HG03139 (cell line): ENCODE results near the gene PTPN4.
A peak's percentile ranks its signal among the peaks of the same experiment; 100 is the strongest.

Experiments
- ATAC-seq: cut with Tn5 transposase; IDR thresholded peaks from one replicate; pipeline ENCODE4 v1.9.1; 2021; ENCODE audit not compliant: unreplicated experiment

Gene PTPN4

DNA sequence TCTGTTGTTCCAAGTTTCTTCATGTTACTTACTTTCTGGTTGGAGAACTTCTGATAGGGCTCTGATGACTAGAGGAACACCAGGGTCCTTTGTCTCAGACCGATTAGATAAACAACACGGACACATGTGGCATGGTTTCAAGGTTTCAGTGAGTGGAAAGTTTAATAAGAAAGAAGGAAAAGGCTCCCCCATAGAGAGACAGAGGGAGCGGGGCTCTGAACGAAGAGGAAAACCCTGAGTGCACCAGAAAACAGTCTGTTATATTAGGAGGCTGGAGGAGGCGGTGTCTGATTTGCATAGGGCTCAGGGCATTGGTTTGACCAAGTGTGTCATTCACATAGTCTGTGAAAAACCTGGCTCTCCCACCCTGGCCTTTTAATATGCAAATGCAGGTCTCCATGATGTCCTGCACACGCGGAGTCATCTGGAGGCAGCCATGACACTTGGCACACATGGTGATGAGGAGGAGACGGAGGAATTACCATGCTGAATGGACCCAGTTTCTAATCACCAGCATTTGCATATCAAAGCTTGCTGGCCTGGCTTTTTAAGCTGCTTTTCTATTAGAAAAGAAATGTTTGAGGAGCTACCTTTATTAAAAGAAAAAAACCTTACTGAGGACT, 94.2 kb downstream of the PTPN4 start:
- ATAC-seq, result no peak

DNA sequence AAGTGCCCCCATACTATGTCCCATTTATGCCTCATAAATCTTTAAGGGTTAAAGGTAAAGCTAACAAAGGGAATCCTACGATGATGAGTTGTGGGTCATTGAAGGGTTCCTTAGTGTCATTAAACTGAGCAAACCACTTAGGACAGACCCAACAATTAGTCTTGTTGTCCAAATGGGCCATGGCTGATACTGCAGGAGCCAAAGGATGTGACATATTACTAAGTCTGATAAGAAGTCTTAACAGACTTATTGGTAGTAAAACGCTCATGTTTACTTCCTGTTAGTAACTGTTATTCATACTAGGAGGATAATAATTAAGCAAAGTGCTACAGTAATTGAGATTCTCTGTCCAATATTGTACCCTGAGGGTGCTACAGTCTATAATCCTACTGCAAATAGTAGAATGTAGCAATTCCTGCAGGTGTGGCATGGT, 96.8 kb downstream of the PTPN4 start:
- no peak for ATAC-seq

DNA sequence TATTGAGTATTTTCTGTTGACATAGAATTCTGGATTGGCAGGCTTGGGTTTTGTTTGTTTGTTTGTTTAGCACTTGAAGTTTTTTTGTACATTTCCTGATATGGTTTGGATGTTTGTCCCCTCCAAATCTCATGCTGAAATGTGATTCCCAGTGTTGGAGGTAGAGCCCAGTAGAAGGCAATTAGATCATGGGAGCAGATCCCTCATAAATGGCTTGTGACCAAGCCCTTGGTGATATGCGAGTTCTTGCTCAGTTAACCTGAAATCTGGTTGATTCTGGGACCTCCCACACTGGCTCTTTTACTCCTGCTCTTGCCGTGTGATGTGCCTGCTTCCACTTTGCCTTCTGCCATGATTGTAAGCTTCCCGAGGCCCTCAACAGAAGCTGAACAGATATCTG, 98.0 kb downstream of the PTPN4 start:
- ATAC-seq, result no peak

DNA sequence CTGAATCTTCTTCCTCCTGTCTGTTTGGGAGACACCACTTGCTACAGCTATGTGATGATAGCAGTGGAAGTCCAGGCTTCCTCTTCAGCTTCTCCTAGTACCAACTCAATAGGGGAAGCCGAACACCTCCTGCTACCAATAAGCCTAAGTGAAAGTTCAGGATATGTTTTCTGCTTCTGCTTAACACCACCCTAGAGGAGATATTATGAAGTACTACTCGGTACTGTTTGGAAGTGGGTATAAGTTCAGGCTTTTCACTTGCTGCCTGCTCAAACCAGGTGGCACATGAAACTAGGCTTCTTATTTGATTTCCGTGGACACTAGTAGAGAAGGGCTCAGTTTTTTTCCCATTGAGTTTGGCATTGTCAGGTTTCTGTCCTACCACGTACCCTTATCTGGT, 99.8 kb downstream of the PTPN4 start:
- no peak for ATAC-seq

DNA sequence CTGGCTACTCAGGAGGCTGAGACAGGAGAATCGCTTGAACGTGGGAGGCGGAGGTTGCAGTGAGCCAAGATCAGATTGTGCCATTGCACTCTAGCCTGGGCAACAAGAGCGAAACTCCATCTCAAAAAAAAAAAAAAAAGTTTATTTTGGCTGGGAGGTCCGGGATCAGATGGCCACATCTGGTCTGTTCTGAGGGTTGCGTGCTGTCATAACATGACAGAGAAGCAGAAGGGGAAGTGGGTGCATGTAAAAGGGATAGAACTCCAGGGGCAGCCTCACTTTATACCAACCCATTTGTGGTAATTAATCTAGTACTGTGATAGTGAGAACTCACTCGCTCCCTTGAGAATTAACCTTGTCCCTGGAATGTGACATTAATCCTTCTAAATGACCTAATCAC, 101.2 kb downstream of the PTPN4 start:
- no peak for ATAC-seq

DNA sequence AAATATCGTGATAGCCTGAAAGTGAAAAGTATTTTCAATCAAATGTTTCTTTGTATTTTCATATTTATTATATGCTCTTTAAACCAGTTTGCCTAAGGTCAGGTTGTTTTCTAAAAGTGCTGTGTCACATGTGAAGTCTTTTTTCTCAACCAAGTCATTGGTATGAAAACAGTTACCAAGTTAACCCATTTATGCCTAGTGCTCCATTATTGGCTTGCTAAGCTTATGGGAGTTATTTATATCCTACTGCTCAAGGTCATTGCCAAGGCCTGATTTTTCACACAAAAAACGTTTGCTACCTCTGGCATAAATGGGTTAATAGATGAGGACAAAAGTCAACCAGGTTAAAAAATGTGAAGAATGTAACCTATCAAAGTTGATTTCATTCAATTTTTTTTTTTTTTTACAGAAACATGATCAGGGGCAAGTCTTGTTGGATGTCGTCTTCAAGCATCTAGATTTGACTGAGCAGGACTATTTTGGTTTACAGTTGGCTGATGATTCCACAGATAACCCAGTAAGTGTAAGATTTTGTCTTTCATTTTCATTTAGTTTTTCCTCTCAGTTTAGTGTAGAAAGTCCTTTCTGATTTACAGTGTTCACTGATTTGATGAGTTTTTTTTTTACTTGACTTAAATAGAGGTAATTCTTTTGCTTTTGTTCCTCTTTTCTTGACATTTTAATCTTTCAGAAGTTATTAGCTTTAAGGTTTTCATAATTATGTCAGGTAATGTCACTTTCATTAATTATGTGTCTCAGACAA, 102.6 kb downstream of the PTPN4 start:
- ATAC-seq, result peak; percentile 72

DNA sequence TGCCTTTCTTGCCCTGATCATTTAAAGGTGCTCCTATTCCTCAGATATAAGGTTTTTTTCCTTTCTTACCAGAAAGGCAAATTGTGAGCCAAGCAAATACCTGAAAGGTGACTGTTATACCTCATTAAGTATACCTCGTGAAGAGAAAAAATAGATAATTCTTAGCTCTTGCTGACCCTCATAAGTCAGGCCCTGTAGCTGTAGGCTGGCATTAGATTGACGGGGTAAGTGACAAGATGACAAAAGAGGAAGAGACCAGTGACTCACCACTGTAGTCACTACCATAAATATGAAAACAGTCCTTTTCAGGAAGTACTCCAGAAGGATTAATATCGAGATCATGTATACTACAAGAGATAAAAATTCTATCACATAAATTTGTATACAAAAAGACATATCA, 104.6 kb downstream of the PTPN4 start:
- ATAC-seq, result no peak

DNA sequence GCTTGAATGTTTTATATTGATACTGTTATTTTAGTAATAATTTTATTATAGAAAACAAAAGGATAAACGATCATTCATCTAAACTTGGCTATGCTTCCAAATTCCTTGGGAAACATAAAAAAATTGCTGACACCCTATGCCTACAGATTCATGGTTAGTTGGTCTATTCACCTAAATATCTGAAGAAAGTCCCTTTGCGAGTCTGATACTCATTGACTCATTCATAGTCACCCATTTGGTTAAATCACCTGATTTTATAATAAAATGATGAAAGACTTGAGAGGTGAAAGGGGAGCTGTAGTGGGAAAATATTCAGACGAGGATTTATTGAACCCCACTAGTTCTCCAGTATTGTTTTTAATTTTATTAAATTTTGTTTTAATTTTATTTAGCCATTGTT, 112.0 kb downstream of the PTPN4 start:
- ATAC-seq, result no peak

DNA sequence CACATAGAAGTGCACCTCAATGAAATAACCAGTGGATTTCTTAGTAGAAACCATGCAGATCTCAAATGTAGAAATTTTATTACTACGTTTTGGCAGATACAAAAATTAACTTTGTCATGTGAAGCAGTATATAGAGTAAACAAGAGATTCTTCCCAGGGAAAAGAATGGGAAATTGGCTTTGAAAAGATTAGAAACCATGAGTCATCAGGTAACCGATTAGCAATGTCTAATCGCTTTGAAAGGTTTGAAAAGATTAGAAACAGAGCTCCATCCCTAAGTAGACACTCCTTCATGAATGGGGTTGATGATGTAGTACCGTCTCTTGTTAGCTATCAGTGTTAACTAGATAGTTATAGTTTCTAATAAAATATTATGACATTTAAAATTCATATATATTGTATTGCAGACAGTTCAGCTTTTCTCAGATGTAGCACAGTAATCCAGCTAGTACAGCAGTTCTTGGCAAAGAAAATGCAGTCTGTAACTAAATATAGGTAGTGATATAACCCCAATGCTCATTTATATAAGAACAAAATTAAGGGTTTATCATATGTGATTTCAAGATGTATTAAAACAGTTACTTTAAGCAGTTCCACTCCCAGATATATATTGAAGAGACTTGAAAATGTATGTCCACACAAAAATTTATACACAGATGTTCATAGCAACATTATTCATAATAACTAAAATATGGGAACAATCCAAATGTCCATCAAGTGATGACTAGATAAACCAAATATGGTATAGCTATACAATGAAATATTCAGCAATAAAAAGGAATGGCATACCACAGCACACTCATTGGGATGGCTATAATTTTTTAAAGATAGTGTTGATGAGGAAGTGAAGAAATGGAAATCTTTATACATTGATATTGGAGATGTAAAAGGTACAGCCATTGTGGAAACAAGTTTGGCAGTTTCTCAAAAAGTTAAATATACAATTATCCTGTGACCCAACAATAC, 113.9 kb downstream of the PTPN4 start:
- ATAC-seq, result no peak

DNA sequence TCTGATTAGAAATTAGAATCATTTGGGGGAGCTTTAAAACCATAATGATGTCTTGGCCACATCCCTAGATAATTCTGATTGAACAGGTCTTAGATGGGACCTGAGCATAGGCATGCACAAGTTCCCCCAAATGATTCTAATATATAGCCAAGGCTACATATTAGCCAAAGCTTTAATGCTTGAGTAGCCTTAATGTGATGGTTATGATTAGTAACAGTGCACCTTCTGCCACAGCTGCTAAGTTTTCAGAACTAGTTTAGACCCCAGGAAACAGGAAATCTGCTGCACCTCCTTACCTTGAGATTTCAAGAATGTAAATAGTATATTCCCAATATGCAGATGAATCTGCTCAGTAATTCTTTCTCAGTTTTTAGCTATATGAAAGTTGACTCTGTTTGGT, 119.8 kb downstream of the PTPN4 start:
- peak; percentile 88 for ATAC-seq

DNA sequence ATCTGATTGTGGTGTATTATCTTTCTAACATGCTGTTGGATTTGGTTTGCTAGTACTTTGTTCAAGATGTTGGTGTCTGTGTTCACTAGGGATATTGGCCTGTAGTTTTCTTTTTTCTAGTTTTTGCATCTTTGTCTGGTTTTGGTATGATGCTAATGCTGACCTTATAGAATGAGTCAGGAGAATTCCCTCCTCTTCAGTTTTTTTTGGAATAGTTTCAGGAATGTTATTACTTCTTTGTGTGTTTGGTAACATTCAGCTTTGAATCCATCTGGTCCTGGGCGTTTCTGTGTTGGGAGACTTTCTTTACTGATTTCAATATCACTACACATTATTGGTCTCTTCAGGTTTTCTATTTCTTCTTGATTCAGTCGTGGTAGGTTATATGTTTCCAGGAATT, 129.0 kb downstream of the PTPN4 start:
- ATAC-seq, result no peak

DNA sequence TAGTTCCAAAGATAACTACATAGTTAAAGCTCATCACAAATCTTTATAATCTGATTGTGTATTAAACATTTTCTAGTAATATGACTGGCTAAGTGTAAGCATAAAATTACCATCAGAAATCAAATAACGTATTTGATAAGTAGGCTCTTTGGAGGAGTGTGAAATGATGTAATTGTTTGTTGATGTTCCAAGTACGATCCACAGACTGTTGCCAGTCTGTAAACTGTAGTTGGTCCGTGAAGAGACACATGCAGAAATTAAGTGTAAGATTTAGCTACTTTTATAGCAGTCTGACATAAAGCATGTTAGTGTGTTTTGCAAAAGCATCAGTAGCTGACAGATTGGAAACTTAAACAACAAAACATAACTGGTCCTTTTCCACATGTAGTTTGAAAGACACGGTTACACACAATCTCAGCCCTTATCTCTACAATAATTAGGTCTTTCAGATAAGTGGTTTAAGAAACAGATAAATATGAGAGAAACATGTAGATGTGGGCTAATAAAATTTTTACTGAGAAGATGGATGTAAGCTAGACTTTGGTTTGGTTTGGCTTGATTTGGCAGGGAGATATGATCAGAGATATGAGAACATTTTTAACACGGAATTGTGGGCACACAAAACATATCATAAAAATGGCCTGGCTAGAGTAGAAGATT, 138.1 kb downstream of the PTPN4 start:
- no peak for ATAC-seq

DNA sequence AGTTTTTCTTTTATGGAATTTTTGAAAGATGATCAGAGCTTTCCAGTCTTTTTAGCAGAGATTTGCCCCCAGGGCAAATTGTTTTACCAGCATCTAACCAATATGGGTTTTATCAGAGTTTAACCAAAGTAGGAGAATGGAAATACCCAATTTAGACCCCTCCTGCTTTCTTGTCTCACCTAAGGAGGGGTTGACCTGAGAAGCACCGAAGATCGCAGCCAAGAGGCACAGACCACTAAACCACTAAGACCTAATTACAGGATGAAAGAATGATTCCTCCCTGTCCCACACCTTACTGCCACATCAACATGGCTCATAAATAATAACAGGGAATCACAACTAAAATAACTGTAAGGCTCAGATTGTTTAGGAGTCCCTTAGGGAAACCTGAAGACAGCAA, 141.3 kb downstream of the PTPN4 start:
- no peak for ATAC-seq

DNA sequence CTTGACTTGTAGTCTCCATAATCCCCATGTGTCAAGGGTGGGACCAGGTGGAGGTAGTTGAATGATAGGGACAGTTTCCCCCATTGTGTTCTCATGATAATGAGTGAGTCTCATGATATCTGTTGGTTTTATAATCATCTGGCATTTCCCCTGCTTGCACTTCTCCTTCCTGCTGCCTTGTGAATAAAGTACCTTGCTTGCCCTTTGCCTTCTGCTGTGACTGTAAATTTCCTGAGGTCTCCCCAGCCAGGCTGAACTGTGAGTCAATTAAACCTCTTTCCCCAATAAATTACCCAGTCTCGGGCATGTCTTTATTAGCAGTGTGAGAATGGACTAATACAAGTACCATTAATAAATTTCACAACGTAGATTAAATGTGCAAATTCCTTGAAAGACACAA, 150.8 kb downstream of the PTPN4 start:
- ATAC-seq, result no peak

DNA sequence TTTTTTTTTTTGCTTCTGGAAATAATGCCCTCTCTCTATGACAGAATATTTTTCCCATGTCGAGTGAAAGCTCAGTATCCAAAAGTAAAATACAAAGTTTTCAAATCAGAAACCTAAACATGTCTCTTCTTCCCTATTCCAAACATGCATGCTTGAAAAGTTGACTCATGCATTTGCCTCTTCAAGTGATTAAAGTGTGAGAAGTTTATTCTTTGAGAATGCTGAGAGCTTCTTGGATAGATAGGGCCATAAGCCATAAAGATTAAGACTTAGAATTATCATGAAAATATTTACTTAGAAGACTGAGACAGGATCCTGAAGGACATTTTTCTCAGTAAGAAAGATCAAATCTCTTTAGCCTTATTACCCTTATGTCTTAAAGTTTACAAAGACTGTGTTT, 154.5 kb downstream of the PTPN4 start:
- no peak for ATAC-seq

DNA sequence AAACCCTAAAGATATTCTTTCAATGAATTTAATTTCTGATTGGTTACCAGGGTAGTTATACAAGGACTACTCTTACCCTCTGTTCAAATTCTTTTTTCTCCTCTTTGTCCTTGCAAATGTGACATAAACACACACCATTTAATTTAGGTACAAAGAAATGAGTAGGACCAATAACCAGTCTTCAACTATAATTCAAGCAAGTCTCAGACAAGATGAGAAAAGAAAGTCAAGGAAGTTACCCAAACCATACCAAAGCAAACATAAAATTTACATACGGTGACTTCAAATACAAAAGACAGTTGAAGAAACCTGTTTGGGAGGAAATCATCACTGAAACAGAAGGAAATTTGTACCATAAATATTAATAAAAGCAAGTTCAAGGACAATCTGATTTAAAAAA, 162.1 kb downstream of the PTPN4 start:
- no peak for ATAC-seq

DNA sequence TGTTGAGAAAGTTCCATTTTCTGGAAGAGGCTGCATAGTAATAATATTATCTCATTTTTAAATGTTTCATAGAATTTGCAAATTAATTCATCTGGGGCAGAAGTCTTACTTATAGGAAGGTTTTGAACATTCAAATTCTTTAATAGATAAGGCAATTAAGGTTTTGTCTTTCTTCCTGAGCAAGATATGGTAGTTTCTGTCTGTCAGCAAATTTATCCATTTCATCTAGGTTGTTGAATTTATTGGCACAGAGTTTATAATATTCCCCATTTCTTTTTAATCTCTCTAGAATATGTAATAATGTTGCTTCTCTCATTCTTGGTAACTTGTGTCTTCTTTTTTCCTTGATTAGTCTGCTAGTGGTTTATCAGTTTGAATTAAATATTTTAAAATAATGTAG, 163.0 kb downstream of the PTPN4 start:
- ATAC-seq, result no peak

DNA sequence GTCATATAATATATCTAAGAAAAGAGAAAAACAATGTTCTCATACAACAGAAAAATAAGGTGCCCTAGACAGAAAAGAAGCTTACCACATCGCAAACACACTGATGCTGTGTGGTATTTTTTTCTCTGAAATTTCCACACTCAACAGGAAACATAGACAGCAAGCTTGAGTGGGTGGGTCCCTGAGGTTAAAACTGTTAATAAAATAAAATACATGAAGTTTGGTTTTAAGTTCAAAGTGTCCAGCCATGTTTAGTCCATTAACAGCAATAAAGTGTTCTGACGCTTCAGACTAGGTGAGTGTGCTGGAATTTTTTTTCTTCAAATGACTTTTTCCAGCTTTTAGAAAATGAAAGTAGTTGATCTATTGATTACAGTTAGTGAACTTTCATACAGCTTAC, 169.8 kb downstream of the PTPN4 start:
- ATAC-seq, result no peak

DNA sequence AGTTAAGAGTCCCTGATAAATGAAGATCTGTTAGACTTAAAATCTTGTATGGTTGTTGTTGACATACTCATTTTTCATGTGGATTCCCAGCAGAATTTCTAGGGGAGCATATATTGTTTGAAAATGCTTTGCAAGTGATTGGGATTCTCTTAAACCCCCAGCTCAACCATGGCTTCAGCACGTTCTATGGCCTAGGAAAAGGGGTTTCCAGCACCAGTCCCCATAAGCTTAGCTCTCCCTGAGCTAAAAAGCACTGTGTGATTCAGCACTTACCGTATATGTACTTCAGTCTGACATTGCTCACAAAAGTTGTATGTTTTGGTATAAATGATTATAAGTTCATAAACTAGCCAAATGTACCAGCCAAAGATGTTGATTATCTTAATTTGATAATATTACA, 173.1 kb downstream of the PTPN4 start:
- ATAC-seq, result no peak

DNA sequence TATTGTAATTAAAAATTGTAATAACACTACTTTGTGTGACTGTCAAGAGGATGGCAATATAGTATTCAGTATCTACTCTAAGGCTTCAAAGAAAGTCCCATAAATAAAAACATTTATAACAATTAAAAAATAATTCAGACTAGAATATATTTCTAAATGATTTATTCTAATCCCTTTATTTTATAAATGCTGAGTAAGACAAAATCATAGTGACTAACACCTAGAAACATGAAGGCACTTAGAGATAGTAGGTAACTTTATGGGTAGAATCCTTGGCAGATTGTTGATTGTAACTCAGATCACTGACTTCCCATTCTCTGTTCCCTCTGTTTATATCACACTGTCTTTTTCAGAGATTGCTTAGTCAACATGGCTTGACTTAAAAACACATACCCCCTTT, 174.6 kb downstream of the PTPN4 start:
- ATAC-seq, result no peak

DNA sequence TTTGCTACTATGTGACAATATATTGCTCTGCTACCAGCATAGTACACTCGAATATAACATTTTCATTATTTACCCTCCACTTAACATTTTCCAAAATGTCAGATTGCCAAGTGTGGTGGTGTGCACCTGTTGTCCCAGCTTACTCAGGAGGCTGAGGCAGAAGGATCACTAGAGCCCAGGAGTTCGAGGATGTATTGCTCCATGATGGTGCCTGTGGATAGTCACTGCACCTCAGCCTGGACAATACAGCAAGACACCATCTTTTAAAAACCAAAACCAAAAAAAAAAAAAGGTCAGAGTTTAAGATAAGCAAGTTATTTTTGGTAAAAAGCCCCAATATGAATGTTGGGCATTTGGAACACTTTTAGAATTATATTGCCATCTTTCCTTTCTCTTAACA, 178.0 kb downstream of the PTPN4 start:
- ATAC-seq, result no peak
